HepG2 (cell line): ENCODE results near the gene STOM. TPM values are rescaled to one million over a fixed set of nuclear protein-coding genes. Genes with fewer than 3 reads are reported as not detected.
A peak's percentile ranks its signal among the peaks of the same experiment; 100 is the strongest.

Experiments
- ATAC-seq: fragments of 200-7000 bp; cut with Tn5 transposase; 3 replicates; pipeline ENCODE4 v1.9.1; 2020; ENCODE audit warnings: mild to moderate bottlenecking, moderate library complexity
- BruUV-seq: library from RNA; stranded (reverse); fragments of 400-500 nt; replicated peaks from 2 replicates; lab custom pipeline; 2021; lab: Mats Ljungman, UMichigan
- CTCF ChIA-PET: fragments of 300-600 bp; formaldehyde crosslinking; extraction: SDS; loops from one replicate; lab custom pipeline; 2021; ENCODE audit warnings: low total read pairs, inconsistent platforms, low intra/inter-chr PET ratio; lab: Yijun Ruan, JAX
- POLR2A ChIA-PET: fragments of 350-600 bp; sonication (Branson Sonifier 250); formaldehyde crosslinking; loops from one replicate; lab custom pipeline; 2020; ENCODE audit warnings: antibody characterized with exemption, inconsistent platforms; lab: Yijun Ruan, JAX
- DNase-seq: peaks from one replicate; pipeline ENCODE4 v3.0.0-alpha.2; 2015; ENCODE audit warnings: low spot score
- FAIRE-seq: peaks from 3 replicates; lab custom pipeline; 2011; peaks lifted over from hg19 to GRCh38; lab: Jason Lieb, UNC
- H2AFZ ChIP-seq: one replicate; pipeline ENCODE4 v1.6.1; 2011; ENCODE audit warnings: low read length, inconsistent platforms
- H3K27ac ChIP-seq: fragments of 300-600 bp; 3 replicates; pipeline ENCODE4 v1.8.0; 2011; ENCODE audit warnings: mixed run types, mild to moderate bottlenecking, mixed read lengths, low read length, inconsistent platforms; ENCODE audit not compliant: insufficient read depth; ENCODE audit errors: extremely low read length
- H3K27me3 ChIP-seq, 2 experiments: fragments of 200-600 bp in 1 of 2; 2 replicates in 1 of 2; 3 replicates in 1 of 2; pipeline versions ENCODE4 v1.6.0 to v1.8.0; 2011; ENCODE audit warnings: low read length in 2 of 2, mild to moderate bottlenecking in 2 of 2, moderate library complexity in 2 of 2, inconsistent platforms in 1 of 2; ENCODE audit not compliant: insufficient read depth in 2 of 2, control insufficient read depth in 1 of 2
- H3K36me3 ChIP-seq, 2 experiments: fragments of 200-600 bp in 1 of 2; replicated peaks in 1 of 2; 2 replicates in 1 of 2; 3 replicates in 1 of 2; pipeline versions ENCODE4 v1.5.1 to v1.8.0; 2011; ENCODE audit warnings: low read length in 2 of 2, inconsistent platforms in 1 of 2; ENCODE audit not compliant: insufficient read depth in 2 of 2, control insufficient read depth in 1 of 2
- H3K4me1 ChIP-seq: 2 replicates; pipeline ENCODE4 v1.5.1; 2012; ENCODE audit warnings: low read length, inconsistent platforms; ENCODE audit not compliant: insufficient read depth
- H3K4me2 ChIP-seq: 2 replicates; pipeline ENCODE4 v1.6.0; 2011; ENCODE audit warnings: low read depth, low read length, inconsistent platforms
- H3K4me3 ChIP-seq, 3 experiments: fragments of 200-600 bp in 1 of 3; sonication (generic), shearing (Covaris generic) in 1 of 3; replicated peaks in 1 of 3; 2 replicates each; pipeline ENCODE4 v1.5.1; 2011 to 2016; ENCODE audit warnings: low read length in 3 of 3, inconsistent platforms in 2 of 3, low read depth in 2 of 3, mild to moderate bottlenecking in 2 of 3, control low read depth in 1 of 3, mixed read lengths in 1 of 3; ENCODE audit not compliant: insufficient read depth in 1 of 3
- H3K79me2 ChIP-seq: one replicate; pipeline ENCODE4 v1.6.1; 2011; ENCODE audit warnings: low read length, inconsistent platforms; ENCODE audit not compliant: insufficient read depth
- H3K9ac ChIP-seq: 2 replicates; pipeline ENCODE4 v1.6.0; 2011; ENCODE audit warnings: mild to moderate bottlenecking, low read depth, low read length, inconsistent platforms; ENCODE audit not compliant: insufficient read depth
- H3K9me3 ChIP-seq: 2 replicates; pipeline ENCODE4 v1.5.1; 2012; ENCODE audit warnings: mild to moderate bottlenecking, low read length
- H4K20me1 ChIP-seq: 2 replicates; pipeline ENCODE4 v1.6.0; 2011; ENCODE audit warnings: inconsistent platforms, mild to moderate bottlenecking, low read length, moderate library complexity; ENCODE audit not compliant: insufficient read depth
- CHD4 ChIP-seq: fragments of 200-600 bp; sonication (generic); IDR thresholded peaks from 2 replicates; pipeline ENCODE4 v1.7.0; 2017; ENCODE audit warnings: mild to moderate bottlenecking, low read length, borderline replicate concordance
- PPARG ChIP-seq: conservative IDR thresholded peaks from 2 replicates; pipeline ENCODE4 v1.6.1; 2016; ENCODE audit warnings: missing biosample characterization, missing genetic modification reagents
- SOX13 ChIP-seq, 3 experiments: fragments of 450-650 bp in 1 of 3; sonication (generic) in 1 of 3; formaldehyde crosslinking in 1 of 3; IDR thresholded peaks in 2 of 3; conservative IDR thresholded peaks in 1 of 3; 2 replicates each; pipeline versions ENCODE4 v1.5.0 to v1.6.1; 2016 to 2020; ENCODE audit warnings: antibody characterized with exemption in 1 of 3, mild to moderate bottlenecking in 1 of 3, missing compliant biosample characterization in 1 of 3, missing genetic modification reagents in 1 of 3, moderate library complexity in 1 of 3
- TEAD2 ChIP-seq: sonication (generic); formaldehyde crosslinking; IDR thresholded peaks from 2 replicates; pipeline ENCODE4 v1.9.0; 2021; ENCODE audit warnings: missing genetic modification reagents
- U2AF1 ChIP-seq: fragments of 200-400 bp; formaldehyde crosslinking; optimal IDR thresholded peaks from 2 replicates; pipeline ENCODE3; 2017; ENCODE audit warnings: mild to moderate bottlenecking, low read depth, low read length
- ZNF121 ChIP-seq: sonication (generic); formaldehyde crosslinking; IDR thresholded peaks from 2 replicates; pipeline ENCODE4 v1.5.0; 2020; ENCODE audit warnings: mild to moderate bottlenecking, missing genetic modification reagents
- ZNF180 ChIP-seq: sonication (generic); formaldehyde crosslinking; IDR thresholded peaks from 2 replicates; pipeline ENCODE4 v1.4.0; 2020; ENCODE audit warnings: low read depth, missing genetic modification reagents, borderline replicate concordance
- ZNF3 ChIP-seq: IDR thresholded peaks from 2 replicates; pipeline ENCODE4 v1.7.0; 2017; ENCODE audit warnings: inconsistent platforms
- ZNF614 ChIP-seq: IDR thresholded peaks from 2 replicates; pipeline ENCODE4 v1.6.1; 2018; ENCODE audit warnings: missing biosample characterization, missing genetic modification reagents, inconsistent platforms, borderline replicate concordance
- ZNF674 ChIP-seq: sonication (generic); formaldehyde crosslinking; IDR thresholded peaks from 2 replicates; pipeline ENCODE4 v1.5.0; 2020; ENCODE audit warnings: low read depth, mild to moderate bottlenecking, missing genetic modification reagents
- WGBS: methylation state at CpG from one replicate; pipeline ENCODE4 v1.1.6; 2017; ENCODE audit warnings: low lambda C conversion rate; 5-methylcytosine and 5-hydroxymethylcytosine counted together
- in situ Hi-C: cut with HindIII; loops from 2 replicates; pipeline ENCODE4 v1.10.0; 2017; ENCODE audit warnings: low pct_unique_long_range_greater_than_20kb; ENCODE audit not compliant: extremely low pct_ligation_motif_present
- intact Hi-C: fragments of 100-400 bp; cut with micrococcal nuclease; formaldehyde crosslinking; loops from one replicate; pipeline ENCODE4 v1.10.0; 2022; ENCODE audit not compliant: unreplicated experiment
- polyA plus RNA-seq, 8 experiments: library from polyadenylated mRNA; depleted of rRNA in 3 of 8; stranded (reverse) in 7 of 8; unstranded in 1 of 8; fragments of >200 nt; fragmentation: Illumina TruSeq in 4 of 8; extraction: Trizol in 4 of 8; gene quantifications; 2 replicates each; pipeline versions ENCODE4 v1.2.1 to v1.2.3, GENCODE V29; 2011 to 2016; ENCODE audit warnings: low read depth in 4 of 8, missing spikeins in 1 of 8, mixed read lengths in 1 of 8; ENCODE audit not compliant: insufficient read depth in 1 of 8
- total RNA-seq, 5 experiments: library from RNA; depleted of rRNA; stranded (reverse); fragments of >200 nt; fragmentation: Illumina TruSeq; extraction: Trizol; gene quantifications; 2 replicates each; pipeline ENCODE4 v1.2.3, GENCODE V29; 2016; ENCODE audit warnings: low read depth in 1 of 5
- TF ChIP-seq, protein P1 (sequence below): sonication (generic); formaldehyde crosslinking; IDR thresholded peaks from 2 replicates; pipeline ENCODE4 v1.5.0; 2020; ENCODE audit warnings: mild to moderate bottlenecking, missing genetic modification reagents, borderline replicate concordance
- TF ChIP-seq, protein P2 (sequence below): sonication (generic); formaldehyde crosslinking; IDR thresholded peaks from 2 replicates; pipeline ENCODE4 v1.4.0; 2020; ENCODE audit warnings: missing genetic modification reagents
- TF ChIP-seq, protein P3 (sequence below): sonication (generic); formaldehyde crosslinking; conservative IDR thresholded peaks from 2 replicates; pipeline ENCODE4 v1.5.0; 2020; ENCODE audit warnings: missing genetic modification reagents

The STOM gene
- total and polyA plus RNA-seq, 2 of the 13 experiments (the other 11 are each of a cell fraction or from before 2014, with no cell fraction given), result 43.6 to 165 TPM

DNA sequence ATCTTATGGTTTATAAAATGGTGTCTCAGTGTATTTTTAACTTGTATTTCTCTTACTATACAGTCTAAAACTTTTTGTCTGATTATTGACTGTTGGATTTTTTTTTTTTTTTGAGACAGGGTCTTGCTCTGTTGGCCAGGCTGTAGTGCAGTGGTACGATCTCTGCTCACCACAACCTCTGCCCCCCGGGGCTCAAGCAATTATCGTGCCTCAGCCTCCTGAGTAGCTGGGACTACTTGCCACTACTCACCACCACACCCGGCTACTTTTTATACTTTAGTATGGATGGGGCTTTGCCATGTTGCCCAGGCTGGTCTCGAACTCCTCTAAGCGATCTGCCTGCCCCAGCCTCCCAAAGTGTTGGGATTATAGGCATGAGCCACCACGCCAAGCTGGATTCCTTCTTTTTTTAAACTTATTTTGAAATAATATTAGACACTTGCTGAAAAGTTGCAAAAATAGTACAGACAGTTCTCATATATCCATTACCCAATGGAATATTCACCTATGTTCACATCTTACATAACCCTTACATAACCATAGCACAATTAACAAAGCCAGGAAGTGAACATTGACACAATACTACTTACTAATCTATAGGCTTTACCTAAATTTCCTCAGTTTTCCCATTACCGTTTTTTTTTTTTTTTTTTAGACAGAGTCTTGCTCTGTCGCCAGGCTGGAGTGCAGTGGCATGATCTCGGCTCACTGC, 47.2 kb downstream of the STOM start (continued):
- TF ChIP-seq ZNF180 (no peak), ZNF121 (CRISPR knock-in tag) (peak; percentile 86), ZNF3 (CRISPR knock-in tag) (no peak)
- TF ChIP-seq, protein P1, sequence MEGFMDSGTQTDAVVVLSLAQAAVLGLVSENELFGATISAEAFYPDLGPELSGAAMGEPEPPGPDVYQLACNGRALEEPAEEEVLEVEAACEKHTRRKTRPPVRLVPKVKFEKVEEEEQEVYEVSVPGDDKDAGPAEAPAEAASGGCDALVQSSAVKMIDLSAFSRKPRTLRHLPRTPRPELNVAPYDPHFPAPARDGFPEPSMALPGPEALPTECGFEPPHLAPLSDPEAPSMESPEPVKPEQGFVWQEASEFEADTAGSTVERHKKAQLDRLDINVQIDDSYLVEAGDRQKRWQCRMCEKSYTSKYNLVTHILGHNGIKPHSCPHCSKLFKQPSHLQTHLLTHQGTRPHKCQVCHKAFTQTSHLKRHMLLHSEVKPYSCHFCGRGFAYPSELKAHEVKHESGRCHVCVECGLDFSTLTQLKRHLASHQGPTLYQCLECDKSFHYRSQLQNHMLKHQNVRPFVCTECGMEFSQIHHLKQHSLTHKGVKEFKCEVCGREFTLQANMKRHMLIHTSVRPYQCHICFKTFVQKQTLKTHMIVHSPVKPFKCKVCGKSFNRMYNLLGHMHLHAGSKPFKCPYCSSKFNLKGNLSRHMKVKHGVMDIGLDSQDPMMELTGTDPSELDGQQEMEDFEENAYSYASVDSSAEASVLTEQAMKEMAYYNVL (CRISPR knock-in tag), result no peak

DNA sequence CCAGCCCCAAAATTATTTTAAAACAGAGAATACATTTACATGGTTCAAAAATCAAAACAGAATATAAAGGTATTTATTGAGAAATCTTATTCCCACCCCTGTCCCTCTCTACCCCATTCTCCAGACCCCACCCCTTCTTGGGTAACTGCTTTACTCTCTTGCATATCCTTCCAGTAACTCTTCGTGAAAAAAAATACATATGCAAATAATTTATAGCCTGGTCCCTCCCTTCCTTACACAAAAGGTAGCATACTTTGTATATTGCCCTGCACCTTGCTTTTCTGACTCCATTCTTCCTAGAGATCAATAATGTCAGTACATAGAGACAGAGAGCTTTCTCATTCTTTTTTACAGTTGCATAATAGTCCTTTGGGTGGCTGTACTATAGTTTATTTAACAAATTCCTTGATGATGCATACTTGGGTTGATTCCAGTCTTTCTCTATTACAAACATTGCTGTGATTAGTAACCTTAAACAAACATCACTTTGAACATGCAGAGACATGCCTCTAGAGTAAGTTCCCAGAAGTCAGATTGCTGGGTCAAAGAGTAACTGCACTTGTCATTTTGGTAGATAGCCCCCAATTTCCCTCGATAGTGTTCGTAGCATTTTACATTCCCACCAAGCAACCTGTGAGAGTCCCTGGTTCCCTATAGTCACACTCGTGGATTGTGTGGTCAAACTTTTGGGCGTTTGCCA, 47.9 kb downstream of the STOM start:
- no peak overlapping the region; a peak in 1 of 6 replicates for H3K4me3 ChIP-seq
- BruUV-seq, result no TSS peak
- DNase-seq (peak; percentile 99), ATAC-seq (peak; percentile 79), FAIRE-seq (peak; percentile 95)
- H3K27me3 ChIP-seq, result no peaks in the 10 kb centered on the region
- in situ Hi-C loops, result loop anchor here (5.0 kb wide), 1 partner anchor 50 kb away; the partner anchor contains the start of gene STOM
- H3K4me2 ChIP-seq, result peak overlapping the region; percentile 46; the same call in 1 of the 2 replicates
- H3K27ac ChIP-seq, result peak overlapping the region; percentile 86
- H3K4me1 ChIP-seq, result peaks cover 65% of the 10 kb centered on the region
- 7% methylated on average over 5 of the region's 5 CpGs for WGBS
- H2AFZ ChIP-seq, result no peak overlapping the region
- H3K36me3 ChIP-seq, result peaks cover 40 to 68% of the 10 kb centered on the region in 2 experiments
- POLR2A ChIA-PET, result interaction anchor here (0.7 to 2.0 kb wide), 10 partner anchors 10 to 54 kb away, joined by 3 to 11 read pairs (median 4); partner anchors contain the start of gene GSN
- CTCF ChIA-PET, result interaction anchor here (3.9 kb wide), 1 partner anchor 77 kb away, joined by 133 read pairs; no protein-coding TSS in a partner anchor
- no peaks in the 10 kb centered on the region for H3K9me3 ChIP-seq
- no peaks in the 10 kb centered on the region for H3K79me2 ChIP-seq
- intact Hi-C loops, result loop anchor here (1.0 to 5.0 kb wide), 2 partner anchors 35 to 50 kb away; no protein-coding TSS in a partner anchor
- H3K9ac ChIP-seq, result peak overlapping the region; percentile 40
- H4K20me1 ChIP-seq, result no peaks in the 10 kb centered on the region; the same call in 1 of the 2 replicates
- TF ChIP-seq U2AF1, result no peak
- TF ChIP-seq, protein P2, sequence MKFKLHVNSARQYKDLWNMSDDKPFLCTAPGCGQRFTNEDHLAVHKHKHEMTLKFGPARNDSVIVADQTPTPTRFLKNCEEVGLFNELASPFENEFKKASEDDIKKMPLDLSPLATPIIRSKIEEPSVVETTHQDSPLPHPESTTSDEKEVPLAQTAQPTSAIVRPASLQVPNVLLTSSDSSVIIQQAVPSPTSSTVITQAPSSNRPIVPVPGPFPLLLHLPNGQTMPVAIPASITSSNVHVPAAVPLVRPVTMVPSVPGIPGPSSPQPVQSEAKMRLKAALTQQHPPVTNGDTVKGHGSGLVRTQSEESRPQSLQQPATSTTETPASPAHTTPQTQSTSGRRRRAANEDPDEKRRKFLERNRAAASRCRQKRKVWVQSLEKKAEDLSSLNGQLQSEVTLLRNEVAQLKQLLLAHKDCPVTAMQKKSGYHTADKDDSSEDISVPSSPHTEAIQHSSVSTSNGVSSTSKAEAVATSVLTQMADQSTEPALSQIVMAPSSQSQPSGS, result peak; percentile 90
- TF ChIP-seq ZNF674 (CRISPR knock-in tag), result no peak
- TF ChIP-seq, protein P3, sequence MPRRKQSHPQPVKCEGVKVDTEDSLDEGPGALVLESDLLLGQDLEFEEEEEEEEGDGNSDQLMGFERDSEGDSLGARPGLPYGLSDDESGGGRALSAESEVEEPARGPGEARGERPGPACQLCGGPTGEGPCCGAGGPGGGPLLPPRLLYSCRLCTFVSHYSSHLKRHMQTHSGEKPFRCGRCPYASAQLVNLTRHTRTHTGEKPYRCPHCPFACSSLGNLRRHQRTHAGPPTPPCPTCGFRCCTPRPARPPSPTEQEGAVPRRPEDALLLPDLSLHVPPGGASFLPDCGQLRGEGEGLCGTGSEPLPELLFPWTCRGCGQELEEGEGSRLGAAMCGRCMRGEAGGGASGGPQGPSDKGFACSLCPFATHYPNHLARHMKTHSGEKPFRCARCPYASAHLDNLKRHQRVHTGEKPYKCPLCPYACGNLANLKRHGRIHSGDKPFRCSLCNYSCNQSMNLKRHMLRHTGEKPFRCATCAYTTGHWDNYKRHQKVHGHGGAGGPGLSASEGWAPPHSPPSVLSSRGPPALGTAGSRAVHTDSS (CRISPR knock-in tag), result no peak
- TF ChIP-seq PPARG (CRISPR knock-in tag), result peak; percentile 97
- TF ChIP-seq SOX13 (IDR thresholded peaks at IDR 0.05), result peak; percentile 76; the same call in 1 of the 2 replicates
- TF ChIP-seq SOX13 (CRISPR knock-in tag; conservative IDR thresholded peaks at IDR 0.05 in 1 of 2, IDR thresholded peaks at IDR 0.05 in 1 of 2), result peak in 1 of 2 experiments; percentile 95; a peak in 2 of 4 replicates
- TF ChIP-seq CHD4, result no peak; the same call in 1 of the 2 replicates
- TF ChIP-seq TEAD2 (CRISPR knock-in tag), result no peak
- TF ChIP-seq ZNF614, result peak; percentile 50
